Fibroblast of upper back skin (primary cell): ENCODE measurements around the gene CISD3.
A peak's percentile ranks its signal among the peaks of the same experiment; 100 is the strongest.

ENCODE experiments used
- DNase-seq: peaks from one replicate; pipeline ENCODE4 v3.0.0-alpha.2; 2013

The CISD3 gene, protein sequence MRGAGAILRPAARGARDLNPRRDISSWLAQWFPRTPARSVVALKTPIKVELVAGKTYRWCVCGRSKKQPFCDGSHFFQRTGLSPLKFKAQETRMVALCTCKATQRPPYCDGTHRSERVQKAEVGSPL

GRCh38 chr17:38729886-38730525, at the start of gene CISD3:
Gene CISD3, plus strand, starts transcription at chr17:38730341. Its CDS starts 18 bp downstream, at chr17:38730359.
- DNase-seq = peak; percentile 83

DNA sequence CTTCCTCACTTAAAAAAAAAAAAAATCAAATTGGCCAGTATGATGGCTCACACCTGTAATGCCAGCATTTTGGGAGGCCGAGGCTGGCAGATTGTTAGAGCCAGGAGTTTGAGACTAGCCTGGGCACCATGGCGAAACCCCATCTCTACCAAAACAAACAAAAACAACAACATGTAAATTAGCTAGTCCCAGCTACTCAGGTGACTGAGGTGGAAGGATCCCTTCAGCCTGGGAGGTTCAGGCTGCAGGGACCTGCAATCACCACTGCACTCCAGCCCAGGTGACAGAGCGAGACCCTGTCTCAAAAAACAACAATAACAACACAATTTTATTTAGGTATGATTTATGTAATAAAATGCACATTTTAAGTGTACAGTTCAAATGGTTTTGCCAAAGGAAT, 49.0 kb upstream of the CISD3 start:
- no peak for DNase-seq

DNA sequence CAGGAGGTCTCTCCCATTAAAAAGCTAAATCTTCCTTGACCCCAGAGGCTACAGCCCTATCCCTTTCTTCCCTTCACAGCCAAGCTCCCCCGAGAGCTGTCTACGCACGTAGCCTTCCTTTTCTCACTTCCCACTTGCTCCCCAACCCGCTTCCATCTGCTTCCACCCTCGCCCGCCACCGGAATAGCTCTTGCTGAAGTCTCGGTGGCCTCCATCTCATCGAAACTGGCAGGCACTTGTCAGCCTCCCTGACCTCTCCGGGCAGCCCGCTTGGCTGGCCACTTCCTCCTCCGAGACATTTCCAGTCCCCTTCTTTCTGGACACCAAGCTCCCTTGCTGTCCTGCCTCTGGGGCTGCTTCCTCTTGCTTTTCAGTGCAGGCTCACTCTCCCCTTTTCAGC, 44.6 kb upstream of the CISD3 start:
- no peak for DNase-seq

- DNase-seq = no peak
Measured at GRCh38 chr17:38687286-38687685, 42.9 kb upstream of the CISD3 start.

GRCh38 chr17:38690386-38690785, 39.8 kb upstream of the CISD3 start:
- DNase-seq = no peak

- no peak for DNase-seq
Measured at GRCh38 chr17:38691154-38691553, 39.0 kb upstream of the CISD3 start.

- DNase-seq = peak; percentile 58
Measured at GRCh38 chr17:38693700-38694329, 36.3 kb upstream of the CISD3 start.

DNA sequence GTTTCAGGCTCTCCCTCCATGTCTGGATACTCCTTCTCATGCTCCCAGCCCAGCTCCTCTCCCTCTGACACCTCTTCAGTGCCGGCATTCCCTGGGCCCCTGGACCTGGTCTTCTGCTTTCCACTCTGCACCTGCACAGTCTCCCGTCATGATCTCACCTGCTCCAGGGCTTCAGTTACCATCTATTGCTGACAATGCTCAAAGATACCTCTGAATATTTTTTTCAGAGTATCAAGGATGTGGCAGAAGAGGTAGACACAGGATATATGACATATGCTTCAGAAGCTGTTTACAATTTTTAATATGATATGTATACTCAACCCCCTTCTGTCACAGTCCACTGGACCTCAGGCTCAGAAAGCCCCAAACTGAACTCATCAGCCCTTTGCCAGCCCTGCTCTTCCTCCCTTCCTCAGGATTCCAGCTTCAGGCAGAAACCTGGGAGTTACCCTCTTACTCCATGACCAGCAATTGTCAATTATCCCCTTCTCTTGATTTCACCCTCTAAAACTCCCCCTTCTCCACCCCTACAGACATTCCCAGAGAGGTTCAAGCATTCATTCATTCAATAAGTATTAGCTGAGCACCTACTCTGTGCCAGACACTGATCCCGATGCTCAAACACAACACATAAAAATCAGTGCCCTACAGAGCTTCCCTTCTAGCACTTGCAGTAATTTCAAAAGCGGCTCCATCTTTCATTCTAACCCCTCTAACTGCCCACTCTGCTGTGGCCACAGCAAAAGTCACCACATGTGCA, 32.9 kb upstream of the CISD3 start:
- no peak for DNase-seq

GRCh38 chr17:38698760-38699159, 31.4 kb upstream of the CISD3 start:
- DNase-seq = no peak

- no peak for DNase-seq
Measured at GRCh38 chr17:38701504-38702165, 28.5 kb upstream of the CISD3 start.

- peak; percentile 83 for DNase-seq
Measured at GRCh38 chr17:38702166-38702915, 27.8 kb upstream of the CISD3 start.

DNA sequence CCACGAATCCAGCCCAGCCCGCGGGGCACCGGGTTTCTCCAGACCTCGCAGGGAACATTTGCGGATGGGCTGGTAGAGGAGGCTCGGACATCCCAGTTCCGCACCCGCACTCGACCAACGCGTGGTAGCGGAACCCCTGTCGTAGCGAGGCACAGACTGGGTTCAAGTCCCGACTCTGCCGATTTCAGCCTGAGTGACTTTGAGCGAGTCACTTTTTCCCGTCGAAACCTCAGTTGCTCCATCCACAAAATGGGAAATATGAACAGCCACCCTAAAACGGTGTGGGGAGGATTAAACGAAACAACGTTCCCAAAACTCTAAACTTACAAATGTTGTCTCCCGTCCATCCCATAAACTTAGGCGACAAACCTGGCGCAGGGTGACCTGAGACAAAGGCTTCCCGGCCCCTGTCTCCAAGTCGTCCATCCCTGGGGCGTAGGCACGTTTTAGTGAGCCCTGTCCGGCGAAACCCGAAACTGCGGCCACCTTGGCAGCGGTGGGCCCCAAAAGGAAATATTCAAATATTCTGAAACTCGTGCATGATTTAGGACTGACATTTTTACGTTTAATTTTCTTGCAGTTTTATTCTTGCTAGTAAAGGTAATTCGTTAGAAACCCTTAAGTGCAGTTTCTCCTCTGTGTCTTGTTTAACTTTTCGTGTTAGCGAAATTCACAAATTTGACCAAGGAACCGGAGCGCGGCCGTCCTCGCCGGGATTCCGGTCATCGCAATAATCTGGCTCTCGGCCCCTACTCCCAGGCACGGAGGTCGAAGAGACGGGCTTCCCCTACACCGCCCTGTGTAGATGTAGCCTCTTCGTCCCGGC, 27.0 kb upstream of the CISD3 start:
- no peak for DNase-seq

DNA sequence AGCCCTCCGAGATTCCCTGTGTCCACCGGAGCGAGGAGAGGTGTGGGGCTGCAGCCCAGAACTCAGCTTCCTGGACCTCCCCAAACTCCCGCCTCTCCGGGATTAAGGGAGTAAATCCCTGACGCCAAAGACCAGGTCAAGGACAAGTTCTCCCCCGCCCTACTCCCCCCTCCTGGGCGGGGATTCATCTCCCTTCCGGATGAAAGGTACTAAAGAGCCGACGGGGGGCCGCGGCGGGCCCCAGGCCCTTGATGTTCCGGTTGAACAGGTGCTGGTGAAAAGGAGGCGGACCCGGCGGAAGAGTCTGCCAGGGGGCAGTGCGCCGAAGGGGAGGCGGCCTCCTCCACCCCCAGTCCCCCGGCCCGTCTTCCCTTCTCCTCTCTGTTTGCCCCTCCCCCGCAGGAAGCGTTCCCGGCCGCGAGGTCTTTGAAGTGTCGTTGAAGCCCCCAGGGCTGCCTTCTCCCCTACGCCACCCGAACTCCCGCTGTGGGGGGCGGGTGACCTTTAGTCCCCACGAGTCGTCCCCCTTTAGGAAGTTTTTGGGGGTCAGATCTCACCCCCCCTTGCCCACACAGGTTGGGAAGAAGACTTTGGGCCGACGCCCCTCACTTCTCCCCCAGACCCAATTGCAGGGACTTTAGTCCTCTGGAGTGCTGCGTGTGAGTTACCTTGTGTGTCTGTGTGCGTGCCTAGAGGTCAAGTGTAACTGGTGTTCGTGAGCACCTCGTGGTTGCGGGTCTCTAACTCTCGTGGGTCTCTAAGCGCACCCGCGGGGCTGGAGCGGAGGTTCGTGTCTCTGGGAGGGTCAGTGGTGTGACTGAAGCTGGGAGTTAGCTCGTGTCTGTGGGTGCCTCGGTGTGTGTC, 26.2 kb upstream of the CISD3 start:
- DNase-seq = no peak

DNA sequence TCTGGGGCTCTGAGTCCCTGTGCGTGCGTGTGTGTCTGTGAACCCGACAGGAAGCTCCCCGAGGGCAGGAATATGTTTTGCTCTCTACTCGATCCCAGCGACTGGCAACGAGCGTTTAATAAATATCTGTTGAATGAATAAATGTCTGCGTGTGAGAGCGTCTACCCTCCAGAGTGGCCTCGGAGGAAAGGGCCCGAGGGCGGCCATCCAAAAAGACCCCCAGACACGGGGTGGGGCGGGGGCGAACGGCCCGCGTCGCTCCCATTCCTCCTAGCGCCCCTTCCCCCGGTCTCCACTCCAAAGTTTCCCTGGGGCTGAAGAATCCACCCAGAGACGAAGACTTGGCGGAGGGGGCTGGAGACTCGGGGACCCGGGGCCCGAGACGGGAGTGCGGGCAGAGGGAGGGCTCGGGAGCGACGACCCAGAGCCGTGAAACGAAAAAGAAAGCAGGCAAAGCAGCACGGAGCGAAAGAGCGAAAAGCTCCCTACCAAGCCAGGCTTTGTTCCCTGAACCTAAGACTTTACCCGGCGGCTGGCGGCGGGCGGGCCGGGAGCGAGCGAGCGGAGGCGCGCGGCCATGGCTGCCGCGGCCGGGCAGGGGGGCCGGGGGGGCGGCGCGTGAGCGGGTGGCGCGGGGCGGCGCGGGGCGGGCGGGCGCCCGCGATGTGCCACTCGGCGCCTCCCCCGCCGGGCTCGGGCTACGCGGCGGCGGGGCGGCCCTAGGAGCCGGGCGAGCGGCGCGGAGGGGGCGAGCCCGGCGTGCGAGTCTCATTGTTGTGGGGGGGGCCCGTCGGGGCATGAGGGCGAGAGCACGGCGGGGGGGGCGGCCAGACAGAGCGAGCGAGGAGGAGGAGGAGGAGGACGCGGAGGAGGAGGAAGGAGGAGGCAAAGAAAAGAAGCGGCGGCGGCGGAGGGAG, 25.3 kb upstream of the CISD3 start, which contains the start of gene MLLT6:
TSS of gene MLLT6 (plus strand) at position 668 of the 917 bp plus-strand sequence. CDS start 360 bp downstream, outside the sequence.
- peak; percentile 73 for DNase-seq

- DNase-seq = no peak
Measured at GRCh38 chr17:38705523-38705802, 24.7 kb upstream of the CISD3 start.

DNA sequence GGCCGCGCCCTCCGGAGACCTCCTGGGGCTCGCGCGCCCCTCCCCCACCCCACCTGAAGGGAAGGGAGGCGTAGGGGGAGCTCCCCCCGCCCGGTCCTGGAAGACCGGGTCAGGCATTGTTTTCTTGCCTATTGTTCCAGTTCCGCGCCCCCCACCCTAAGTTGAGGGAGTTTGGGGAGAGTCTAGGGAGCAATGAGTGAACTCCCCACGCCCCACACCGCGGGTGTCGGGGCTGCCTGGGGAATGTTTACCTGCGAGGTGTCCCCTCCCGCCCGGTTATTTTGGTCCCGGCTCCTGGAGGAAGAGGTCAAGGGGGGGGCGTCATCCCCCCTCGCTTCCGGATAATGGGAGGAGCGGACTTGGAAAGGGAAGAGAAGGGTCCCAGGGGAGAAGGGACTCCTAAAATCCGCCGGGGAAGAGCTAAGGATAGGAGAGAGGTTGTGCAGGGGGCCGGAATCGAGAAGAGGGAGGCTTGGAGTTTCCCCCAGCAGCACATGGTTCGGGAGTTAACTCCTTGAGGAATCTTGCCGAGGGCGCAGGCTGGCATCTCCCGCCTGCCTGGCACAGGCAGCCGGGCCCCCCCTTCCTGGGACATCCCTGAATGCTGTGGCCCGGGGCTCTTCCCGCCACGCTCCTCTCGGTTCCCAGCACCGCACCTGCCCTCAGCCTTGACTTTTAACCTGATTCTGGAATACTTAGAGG, 24.2 kb upstream of the CISD3 start:
- DNase-seq = no peak

DNA sequence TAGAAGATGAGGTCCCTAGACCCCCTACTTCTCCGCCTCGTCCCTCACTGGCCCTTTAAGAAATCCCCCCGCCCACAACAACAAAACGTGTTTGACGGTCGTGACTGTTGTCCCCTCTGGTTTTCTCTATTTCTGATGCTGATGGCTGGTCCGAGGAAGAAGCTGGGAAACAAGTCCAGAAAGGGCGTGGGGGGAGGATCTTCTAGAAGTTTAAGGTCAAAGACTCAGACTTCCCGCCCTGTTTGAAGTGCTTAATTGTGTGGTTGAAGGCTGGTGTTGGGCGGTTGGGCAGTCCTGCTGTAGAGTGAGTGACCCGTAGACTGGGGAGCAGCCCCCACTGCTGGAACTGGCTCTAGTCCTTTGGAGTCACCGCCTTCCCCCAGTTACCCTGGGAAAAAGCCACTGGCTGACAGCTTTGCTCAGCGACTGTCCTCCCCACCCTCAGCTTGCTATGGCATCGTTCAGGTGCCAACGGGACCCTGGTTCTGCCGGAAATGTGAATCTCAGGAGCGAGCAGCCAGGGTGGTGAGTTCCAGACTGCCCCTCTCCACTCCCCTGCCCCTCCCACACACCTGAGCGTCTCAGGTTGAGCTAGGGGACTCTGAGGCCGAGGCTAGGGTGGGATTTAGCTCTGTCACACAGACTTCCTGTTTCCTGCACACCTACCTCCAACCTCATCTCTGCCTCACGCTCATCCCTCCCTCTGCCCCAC, 23.5 kb upstream of the CISD3 start:
- no peak for DNase-seq

DNA sequence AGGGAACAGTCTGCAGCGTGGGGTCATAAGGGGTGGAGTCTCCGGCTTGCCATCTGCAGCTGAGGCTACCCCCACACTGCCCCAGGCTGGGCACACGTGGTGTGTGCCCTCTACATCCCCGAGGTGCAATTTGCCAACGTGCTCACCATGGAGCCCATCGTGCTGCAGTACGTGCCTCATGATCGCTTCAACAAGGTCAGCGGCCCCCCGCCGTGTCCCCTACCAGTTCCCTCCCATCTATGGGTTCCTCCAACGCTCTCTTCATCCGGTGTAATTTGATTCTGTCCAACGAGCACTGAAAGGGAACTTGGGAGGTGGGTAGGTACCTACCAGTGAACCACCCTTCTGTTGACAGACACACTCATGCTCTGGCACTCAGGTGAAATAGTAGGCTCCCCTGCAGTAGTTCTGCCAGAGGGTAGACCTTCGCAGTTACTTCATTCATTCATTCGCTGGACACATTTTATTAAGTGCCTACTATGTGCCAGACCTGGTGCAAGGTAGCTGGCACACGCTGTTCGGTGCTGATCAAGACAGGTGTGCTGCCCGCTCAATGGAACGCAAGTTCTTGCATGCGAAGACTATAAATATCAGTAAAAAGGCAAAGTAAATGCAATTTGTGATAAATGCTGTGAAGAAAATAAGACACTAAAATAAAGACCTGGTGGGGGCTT, 22.3 kb upstream of the CISD3 start:
- DNase-seq = no peak
